ENCODE results near the gene ZC3H7A.

GRCh38 chr16:11707679-11708197 is 89.3 kb downstream of the ZC3H7A start:
- no peak for TF ChIP-seq TAF1 (IDR thresholded peaks at IDR 0.05; ENCODE audit: low read depth)
- TF ChIP-seq EGR1 (IDR thresholded peaks at IDR 0.05), result no peak
- no peak for TF ChIP-seq USF1 (IDR thresholded peaks at IDR 0.05)
- TF ChIP-seq EP300 (IDR thresholded peaks at IDR 0.05; ENCODE audit: borderline replicate concordance), result no peak
- TF ChIP-seq CEBPB (IDR thresholded peaks at IDR 0.05), result no peak
- no peak for TF ChIP-seq FOXM1 (IDR thresholded peaks at IDR 0.05; ENCODE audit: borderline replicate concordance, low read depth)
- no peak for TF ChIP-seq RAD21 (IDR thresholded peaks at IDR 0.05; ENCODE audit: low read depth)
- TF ChIP-seq ZBTB7A (IDR thresholded peaks at IDR 0.05; ENCODE audit: low read depth), result no peak
- TF ChIP-seq REST (IDR thresholded peaks at IDR 0.05; ENCODE audit: low read depth), result no peak
- TF ChIP-seq YY1 (IDR thresholded peaks at IDR 0.05; ENCODE audit: low read depth), result no peak
- TF ChIP-seq NFIC (IDR thresholded peaks at IDR 0.05), result no peak

Measured in Ishikawa (cell line).